Hepatocyte (in vitro differentiated cells): ENCODE data around the gene OLFM3.

ENCODE experiments used
- EZH2phosphoT487 ChIP-seq: fragments of 200-600 bp; sonication (generic); IDR thresholded peaks from one replicate; pipeline ENCODE4 v1.6.1; 2018; ENCODE audit warnings: antibody characterized with exemption, mild to moderate bottlenecking, low read depth, moderate library complexity; ENCODE audit not compliant: unreplicated experiment, severe bottlenecking
- TF ChIP-seq, protein P1 (sequence below): fragments of 200-600 bp; sonication (generic); IDR thresholded peaks from 2 replicates; pipeline ENCODE4 v1.5.1; 2016; ENCODE audit warnings: antibody characterized with exemption, mild to moderate bottlenecking; ENCODE audit not compliant: poor library complexity

DNA sequence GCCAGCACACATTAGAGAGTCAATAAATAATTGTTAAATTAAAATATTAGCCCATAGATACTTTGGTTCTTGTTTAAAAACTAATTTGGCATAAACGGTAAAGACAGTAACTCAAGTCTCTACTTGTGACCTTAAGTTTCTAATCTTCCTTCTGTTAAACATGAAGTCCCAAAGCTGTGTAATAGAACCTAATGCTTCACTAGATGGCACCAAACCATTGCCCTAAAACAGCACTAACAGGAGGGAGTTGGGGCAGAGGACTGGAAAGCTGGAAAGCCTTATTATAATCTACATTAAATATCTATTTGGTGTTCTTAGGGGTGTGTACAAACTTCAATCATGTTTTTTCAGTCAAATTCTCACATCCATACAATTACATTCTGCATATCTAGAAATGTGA is 176.7 kb downstream of the OLFM3 start:
- no peak for TF ChIP-seq EZH2phosphoT487
- TF ChIP-seq, protein P1, sequence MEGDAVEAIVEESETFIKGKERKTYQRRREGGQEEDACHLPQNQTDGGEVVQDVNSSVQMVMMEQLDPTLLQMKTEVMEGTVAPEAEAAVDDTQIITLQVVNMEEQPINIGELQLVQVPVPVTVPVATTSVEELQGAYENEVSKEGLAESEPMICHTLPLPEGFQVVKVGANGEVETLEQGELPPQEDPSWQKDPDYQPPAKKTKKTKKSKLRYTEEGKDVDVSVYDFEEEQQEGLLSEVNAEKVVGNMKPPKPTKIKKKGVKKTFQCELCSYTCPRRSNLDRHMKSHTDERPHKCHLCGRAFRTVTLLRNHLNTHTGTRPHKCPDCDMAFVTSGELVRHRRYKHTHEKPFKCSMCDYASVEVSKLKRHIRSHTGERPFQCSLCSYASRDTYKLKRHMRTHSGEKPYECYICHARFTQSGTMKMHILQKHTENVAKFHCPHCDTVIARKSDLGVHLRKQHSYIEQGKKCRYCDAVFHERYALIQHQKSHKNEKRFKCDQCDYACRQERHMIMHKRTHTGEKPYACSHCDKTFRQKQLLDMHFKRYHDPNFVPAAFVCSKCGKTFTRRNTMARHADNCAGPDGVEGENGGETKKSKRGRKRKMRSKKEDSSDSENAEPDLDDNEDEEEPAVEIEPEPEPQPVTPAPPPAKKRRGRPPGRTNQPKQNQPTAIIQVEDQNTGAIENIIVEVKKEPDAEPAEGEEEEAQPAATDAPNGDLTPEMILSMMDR: peak; percentile 72
